H9 (cell line): ENCODE measurements around the gene MBNL1. TPM values are rescaled to one million over a fixed set of nuclear protein-coding genes. Genes with fewer than 3 reads are reported as not detected.
A peak's percentile ranks its signal among the peaks of the same experiment; 100 is the strongest.

Experiments used
- DNase-seq: peaks from one replicate; pipeline ENCODE4 v3.0.0-alpha.2; 2017
- H2AFZ ChIP-seq: one replicate; pipeline ENCODE4 v1.6.1; 2013; ENCODE audit warnings: mild to moderate bottlenecking, low read length, control low read depth, moderate library complexity
- H2AK5ac ChIP-seq: 2 replicates; pipeline ENCODE4 v1.6.1; 2013; ENCODE audit warnings: low read length, control low read depth, mixed read lengths; ENCODE audit not compliant: insufficient read length
- H2BK120ac ChIP-seq: one replicate; pipeline ENCODE4 v1.6.1; 2013; ENCODE audit warnings: low read depth, mild to moderate bottlenecking, low read length, control low read depth, inconsistent platforms; ENCODE audit not compliant: poor library complexity, severe bottlenecking
- H2BK12ac ChIP-seq: 2 replicates; pipeline ENCODE4 v1.6.1; 2013; ENCODE audit warnings: low read length, control low read depth, mixed read lengths, low read depth; ENCODE audit not compliant: insufficient read length
- H2BK15ac ChIP-seq: 2 replicates; pipeline ENCODE4 v1.6.1; 2013; ENCODE audit warnings: low read depth, low read length, control low read depth
- H2BK20ac ChIP-seq: one replicate; pipeline ENCODE4 v1.6.1; 2013; ENCODE audit warnings: low read depth, mild to moderate bottlenecking, low read length, control low read depth, inconsistent platforms; ENCODE audit not compliant: poor library complexity, severe bottlenecking
- H2BK5ac ChIP-seq: 2 replicates; pipeline ENCODE4 v1.6.1; 2013; ENCODE audit warnings: low read length, control low read depth, mixed read lengths; ENCODE audit not compliant: insufficient read length
- H3K14ac ChIP-seq: 2 replicates; pipeline ENCODE4 v1.6.1; 2013; ENCODE audit warnings: low read length, control low read depth; ENCODE audit not compliant: insufficient read depth
- H3K18ac ChIP-seq: 2 replicates; pipeline ENCODE4 v1.6.1; 2013; ENCODE audit warnings: low read depth, mild to moderate bottlenecking, mixed read lengths, low read length, control low read depth; ENCODE audit not compliant: insufficient read length
- H3K23ac ChIP-seq: 2 replicates; pipeline ENCODE4 v1.6.1; 2013; ENCODE audit warnings: low read length, control low read depth, mixed read lengths, low read depth; ENCODE audit not compliant: insufficient read length
- H3K23me2 ChIP-seq: 2 replicates; pipeline ENCODE4 v1.6.1; 2013; ENCODE audit warnings: low read depth, mild to moderate bottlenecking, mixed read lengths, low read length, control low read depth; ENCODE audit not compliant: insufficient read length, poor library complexity, severe bottlenecking
- H3K27ac ChIP-seq: 2 replicates; pipeline ENCODE4 v1.5.1; 2013; ENCODE audit warnings: low read length, control low read depth, mixed read lengths, low read depth; ENCODE audit not compliant: insufficient read length
- H3K27me3 ChIP-seq: 2 replicates; pipeline ENCODE4 v1.6.1; 2013; ENCODE audit warnings: low read length, control low read depth, inconsistent platforms; ENCODE audit not compliant: insufficient read depth
- H3K4ac ChIP-seq: 2 replicates; pipeline ENCODE4 v1.6.1; 2013; ENCODE audit warnings: low read depth, mild to moderate bottlenecking, control low read depth, inconsistent platforms, low read length, moderate library complexity
- H3K4me1 ChIP-seq: 2 replicates; pipeline ENCODE4 v1.6.1; 2013; ENCODE audit warnings: low read length, control low read depth, inconsistent platforms; ENCODE audit not compliant: insufficient read depth
- H3K4me2 ChIP-seq: 2 replicates; pipeline ENCODE4 v1.6.1; 2013; ENCODE audit warnings: low read length, control low read depth, mixed read lengths; ENCODE audit not compliant: insufficient read length, insufficient read depth
- H3K56ac ChIP-seq: 2 replicates; pipeline ENCODE4 v1.6.1; 2013; ENCODE audit warnings: low read depth, mild to moderate bottlenecking, mixed read lengths, low read length, control low read depth; ENCODE audit not compliant: insufficient read length
- H3K79me1 ChIP-seq: 2 replicates; pipeline ENCODE4 v1.6.1; 2013; ENCODE audit warnings: low read depth, mild to moderate bottlenecking, moderate library complexity, low read length, control low read depth, inconsistent platforms; ENCODE audit not compliant: insufficient read depth, poor library complexity, severe bottlenecking
- H3K79me2 ChIP-seq: 2 replicates; pipeline ENCODE4 v1.6.1; 2013; ENCODE audit warnings: low read length, control low read depth, inconsistent platforms; ENCODE audit not compliant: insufficient read depth
- H3K9ac ChIP-seq: 2 replicates; pipeline ENCODE4 v1.6.1; 2013; ENCODE audit warnings: low read length, control low read depth, mixed read lengths; ENCODE audit not compliant: insufficient read length; ENCODE audit errors: extremely low read depth
- H3K9me3 ChIP-seq: one replicate; pipeline ENCODE4 v1.6.1; 2013; ENCODE audit warnings: low read depth, low read length, inconsistent platforms; ENCODE audit not compliant: control insufficient read depth
- H3T11ph ChIP-seq: one replicate; pipeline ENCODE4 v1.6.1; 2013; ENCODE audit warnings: mild to moderate bottlenecking, low read length, control low read depth, inconsistent platforms
- H4K20me1 ChIP-seq: one replicate; pipeline ENCODE4 v1.6.1; 2013; ENCODE audit not compliant: control insufficient read depth, insufficient read length, insufficient read depth
- H4K5ac ChIP-seq: 2 replicates; pipeline ENCODE4 v1.6.1; 2013; ENCODE audit warnings: low read depth, mild to moderate bottlenecking, mixed read lengths, low read length, control low read depth; ENCODE audit not compliant: insufficient read length
- H4K8ac ChIP-seq: replicated peaks from 2 replicates; pipeline ENCODE4 v1.6.1; 2013; ENCODE audit warnings: low read length, control low read depth, mixed read lengths, low read depth; ENCODE audit not compliant: insufficient read length
- H4K91ac ChIP-seq: 2 replicates; pipeline ENCODE4 v1.6.1; 2013; ENCODE audit warnings: low read depth, mild to moderate bottlenecking, moderate library complexity, mixed read lengths, low read length, control low read depth; ENCODE audit not compliant: insufficient read length
- H3K27ac Mint-ChIP-seq, 3 experiments: 2 replicates in 2 of 3; 3 replicates in 1 of 3; pipeline ENCODE4 v1.8.0; 2020 to 2021; ENCODE audit warnings: mixed read lengths in 3 of 3, mild to moderate bottlenecking in 1 of 3, moderate library complexity in 1 of 3
- H3K27me3 Mint-ChIP-seq: 2 replicates; pipeline ENCODE4 v1.8.0; 2021; ENCODE audit warnings: low read depth, mild to moderate bottlenecking, moderate library complexity, mixed read lengths
- H3K36me3 Mint-ChIP-seq, 3 experiments: 2 replicates in 2 of 3; 3 replicates in 1 of 3; pipeline ENCODE4 v1.8.0; 2020 to 2021; ENCODE audit warnings: low read depth in 3 of 3, mixed read lengths in 3 of 3; ENCODE audit not compliant: insufficient read depth in 1 of 3
- H3K4me1 Mint-ChIP-seq, 2 experiments: 2 replicates each; pipeline ENCODE4 v1.8.0; 2020; ENCODE audit warnings: mixed read lengths in 2 of 2
- H3K4me3 Mint-ChIP-seq, 2 experiments: 2 replicates in 1 of 2; 3 replicates in 1 of 2; pipeline ENCODE4 v1.8.0; 2020 to 2021; ENCODE audit warnings: mild to moderate bottlenecking in 2 of 2, mixed read lengths in 2 of 2, moderate library complexity in 1 of 2
- H3K9me3 Mint-ChIP-seq, 2 experiments: 2 replicates in 1 of 2; 3 replicates in 1 of 2; pipeline ENCODE4 v1.8.0; 2020; ENCODE audit warnings: mild to moderate bottlenecking in 2 of 2, mixed read lengths in 2 of 2, moderate library complexity in 1 of 2
- CTCF ChIP-seq: fragments of 200-600 bp; sonication (generic); conservative IDR thresholded peaks from 3 replicates; pipeline ENCODE4 v1.8.0; 2021; ENCODE audit warnings: antibody characterized with exemption, mild to moderate bottlenecking
- WGBS: extraction: QIAGEN DNeasy Blood & Tissue Kit; methylation state at CpG from one replicate; pipeline ENCODE4 v1.1.7; 2013; ENCODE audit warnings: missing lambda C conversion rate, low lambda C conversion rate, mixed read lengths; ENCODE audit not compliant: insufficient read length; ENCODE audit errors: extremely low coverage; 5-methylcytosine and 5-hydroxymethylcytosine counted together
- total RNA-seq: library from RNA; stranded (reverse); gene quantifications from 2 replicates; pipeline ENCODE4 v1.2.1, GENCODE V29; 2021

The MBNL1 gene
- total RNA-seq, 1 experiment from 2014 or later: 14.9 TPM

- Histone ChIP-seq H4K91ac (no peak overlapping the region), H3K9me3 (no peaks in the 10 kb centered on the region), H2BK120ac (no peak overlapping the region), H2BK20ac (no peak overlapping the region), H3K79me2 (peaks cover 3% of the 10 kb centered on the region; the same call in 1 of the 2 replicates), H2AK5ac (no peak overlapping the region), H3K23ac (no peak overlapping the region), H2BK15ac (no peak overlapping the region), H3K4ac (no peak overlapping the region), H2AFZ (no peak overlapping the region), H3K14ac (no peak overlapping the region), H3K27me3 (no peaks in the 10 kb centered on the region), H3K79me1 (peaks cover 2% of the 10 kb centered on the region), H2BK5ac (no peak overlapping the region), H4K8ac (no peak overlapping the region), H3K9ac (no peak overlapping the region), H3K4me2 (no peak overlapping the region), H3T11ph (no peak overlapping the region), H3K18ac (no peak overlapping the region), H3K23me2 (no peaks in the 10 kb centered on the region), H3K27ac (no peak overlapping the region), H3K56ac (no peak overlapping the region), H4K20me1 (no peaks in the 10 kb centered on the region), H2BK12ac (no peak overlapping the region), H4K5ac (no peak overlapping the region), H3K4me1 (no peaks in the 10 kb centered on the region)
- no peaks in the 10 kb centered on the region for H3K9me3 Mint-ChIP-seq
- TF ChIP-seq CTCF: no peak
- H3K4me1 Mint-ChIP-seq: peaks cover 18% of the 10 kb centered on the region in 2 experiments
- H3K36me3 Mint-ChIP-seq: no peaks in the 10 kb centered on the region
- H3K27ac Mint-ChIP-seq: peak overlapping the region in 1 of 3 experiments; percentile 83; a peak in 2 of 7 replicates
- no peak for DNase-seq
- no CpG with 5 or more reads among the region's 2 CpGs for WGBS
- no peak overlapping the region for H3K4me3 Mint-ChIP-seq
- H3K27me3 Mint-ChIP-seq: no peaks in the 10 kb centered on the region
These were observed 88.1 kb downstream of the MBNL1 start for GRCh38 chr3:152356870-152357276.
